Skeletal muscle cell (primary cell): ENCODE results near the gene PIH1D2.
"Not testable (repeated sequence)": the region's sequence is repeated elsewhere in the genome, so short reads cannot be mapped to it uniquely, and the experiment has no call there.

ENCODE experiments used
- DNase-seq: peaks from one replicate; pipeline ENCODE4 v3.0.0-alpha.2; 2010; ENCODE audit warnings: low read depth
- H3K4me3 ChIP-seq: 2 replicates; pipeline ENCODE4 v1.5.1; 2011; ENCODE audit warnings: low read depth, mild to moderate bottlenecking, control low read depth, low read length, moderate library complexity

Gene PIH1D2

GRCh38 chr11:112073941-112074811, at the start of gene PIH1D2, which contains the start of gene NKAPD1:
TSS of gene PIH1D2 (minus strand) at chr11:112074017. CDS start at chr11:112073174, 843 bp downstream.
TSS of gene NKAPD1 (plus strand) at chr11:112074299. CDS start at chr11:112075575, 1,276 bp downstream.
- DNase-seq = peak; percentile 59

GRCh38 chr11:112123129-112123528, 49.3 kb upstream of the PIH1D2 start:
- H3K4me3 ChIP-seq = no peak overlapping the region
- no peak for DNase-seq

More at GRCh38 chr11:112073941-112074811, at the start of gene PIH1D2, which contains the start of gene NKAPD1:
- peak within 1 kb of the TSS; percentile 89 for H3K4me3 ChIP-seq

- DNase-seq = no peak
- no peak overlapping the region for H3K4me3 ChIP-seq
Observed at GRCh38 chr11:112121981-112122615, 48.3 kb upstream of the PIH1D2 start.

GRCh38 chr11:112118176-112118575, 44.4 kb upstream of the PIH1D2 start:
- no peak for DNase-seq
- no peak overlapping the region for H3K4me3 ChIP-seq

- no peak for DNase-seq
- H3K4me3 ChIP-seq = no peak overlapping the region
Observed at GRCh38 chr11:112115386-112115785, 41.6 kb upstream of the PIH1D2 start.

GRCh38 chr11:112114460-112114859, 40.6 kb upstream of the PIH1D2 start:
- no peak for DNase-seq

GRCh38 chr11:112113539-112114457, 40.0 kb upstream of the PIH1D2 start:
- no peak overlapping the region for H3K4me3 ChIP-seq
- peak; percentile 16 for DNase-seq

More at GRCh38 chr11:112114460-112114859, 40.6 kb upstream of the PIH1D2 start:
- no peak overlapping the region for H3K4me3 ChIP-seq

GRCh38 chr11:112106070-112106469, 32.3 kb upstream of the PIH1D2 start:
- no peak overlapping the region for H3K4me3 ChIP-seq
- DNase-seq = no peak

GRCh38 chr11:112103446-112103845, 29.6 kb upstream of the PIH1D2 start:
- DNase-seq = no peak
- H3K4me3 ChIP-seq = no peak overlapping the region

GRCh38 chr11:112100462-112100861, 26.6 kb upstream of the PIH1D2 start:
- no peak overlapping the region for H3K4me3 ChIP-seq
- no peak for DNase-seq

- DNase-seq = no peak
Observed at GRCh38 chr11:112097734-112098528, 24.1 kb upstream of the PIH1D2 start.

GRCh38 chr11:112096194-112096593, 22.4 kb upstream of the PIH1D2 start:
- no peak for DNase-seq
- no peak overlapping the region for H3K4me3 ChIP-seq

More at GRCh38 chr11:112097734-112098528, 24.1 kb upstream of the PIH1D2 start:
- no peak overlapping the region for H3K4me3 ChIP-seq

GRCh38 chr11:112095302-112095701, 21.5 kb upstream of the PIH1D2 start:
- not testable (repeated sequence) for H3K4me3 ChIP-seq, DNase-seq

GRCh38 chr11:112087212-112087611, 13.4 kb upstream of the PIH1D2 start:
- peak overlapping the region; percentile 100 for H3K4me3 ChIP-seq
- DNase-seq = no peak

- H3K4me3 ChIP-seq = peak within 1 kb of the TSS; percentile 100
- DNase-seq = peak; percentile 85
Observed at GRCh38 chr11:112086422-112087191, 12.8 kb upstream of the PIH1D2 start, which contains the start of the genes SDHD and TIMM8B. TSS of gene SDHD (plus strand) at chr11:112086873. CDS start at chr11:112086908, 35 bp downstream. TSS of gene TIMM8B (minus strand) at chr11:112086756. CDS start at chr11:112086723, 33 bp downstream.

- DNase-seq = no peak
- H3K4me3 ChIP-seq = peak overlapping the region; percentile 100
Observed at GRCh38 chr11:112085822-112086421, 12.1 kb upstream of the PIH1D2 start.

GRCh38 chr11:112082729-112083128, 8.9 kb upstream of the PIH1D2 start:
- DNase-seq = peak; percentile 4
- H3K4me3 ChIP-seq = no peak overlapping the region
